DMS153 treated with DMSO at 0.1 percent for 48 hours (cell line): ENCODE measurements around the gene SPOP.

Experiments used
- DNase-seq: peaks from one replicate; lab custom pipeline; 2025; ENCODE audit not compliant: unreplicated experiment; lab: John Stamatoyannopoulos, UW

Gene SPOP

GRCh38 chr17:49588726-49589576 lies 88.9 kb downstream of the SPOP start:
- DNase-seq = no peak

DNA sequence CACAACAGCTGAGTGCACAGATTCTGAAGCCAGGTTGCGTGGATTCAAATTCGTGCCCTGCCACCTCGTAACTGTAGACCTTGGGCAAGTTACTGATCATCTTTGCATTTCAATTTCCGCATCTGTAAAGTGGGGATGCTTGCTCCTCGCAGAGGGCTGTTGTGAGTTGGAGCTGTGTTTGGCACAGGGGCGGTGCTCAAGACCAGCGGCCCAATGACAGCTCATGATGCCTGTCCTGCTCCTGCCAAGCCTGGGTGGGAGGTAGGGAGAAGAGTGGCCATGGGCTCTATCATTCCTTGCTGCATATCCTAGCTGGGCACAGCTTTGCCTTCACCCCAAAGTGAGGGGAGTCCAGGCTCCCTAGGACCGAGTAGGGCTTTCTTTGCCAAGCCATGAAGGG lies 89.6 kb downstream of the SPOP start:
- no peak for DNase-seq

DNA sequence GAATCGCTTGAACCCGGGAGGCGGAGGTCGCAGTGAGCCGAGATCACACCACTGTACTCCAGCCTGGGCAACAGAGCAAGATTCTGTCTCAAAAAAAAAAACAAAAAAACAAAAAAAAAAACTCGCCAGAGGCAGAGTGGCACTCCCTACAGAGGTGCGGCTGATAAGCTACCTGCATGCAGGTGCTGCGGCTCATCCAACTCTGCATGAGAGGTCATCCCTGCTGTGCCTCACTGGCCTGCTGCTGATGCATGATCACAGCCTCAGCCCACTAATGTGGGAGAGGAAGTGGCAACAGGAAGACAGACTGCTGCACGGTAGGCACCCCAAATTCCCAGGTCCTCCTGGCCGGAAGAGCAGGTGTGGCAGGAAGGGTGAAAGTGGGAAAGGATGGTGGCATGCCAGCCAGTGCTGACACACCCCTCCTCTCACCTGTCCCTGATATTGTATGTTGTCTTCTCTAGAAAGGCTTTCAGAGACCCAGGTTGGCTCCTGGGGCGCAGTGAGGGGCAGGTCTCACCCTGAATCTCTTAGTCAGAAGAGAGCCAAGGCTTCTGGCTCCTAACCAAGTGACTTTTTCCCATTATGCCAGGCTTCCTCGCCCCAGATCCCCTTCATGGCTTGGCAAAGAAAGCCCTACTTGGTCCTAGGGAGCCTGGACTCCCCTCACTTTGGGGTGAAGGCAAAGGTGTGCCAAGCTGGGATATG lies 90.4 kb downstream of the SPOP start:
- DNase-seq = no peak

- no peak for DNase-seq
Observed at GRCh38 chr17:49585422-49586027, 92.4 kb downstream of the SPOP start.

GRCh38 chr17:49583889-49584288 lies 94.0 kb downstream of the SPOP start:
- DNase-seq = no peak

GRCh38 chr17:49583226-49583625 lies 94.7 kb downstream of the SPOP start:
- DNase-seq = no peak

GRCh38 chr17:49582789-49583188 lies 95.1 kb downstream of the SPOP start:
- no peak for DNase-seq

DNA sequence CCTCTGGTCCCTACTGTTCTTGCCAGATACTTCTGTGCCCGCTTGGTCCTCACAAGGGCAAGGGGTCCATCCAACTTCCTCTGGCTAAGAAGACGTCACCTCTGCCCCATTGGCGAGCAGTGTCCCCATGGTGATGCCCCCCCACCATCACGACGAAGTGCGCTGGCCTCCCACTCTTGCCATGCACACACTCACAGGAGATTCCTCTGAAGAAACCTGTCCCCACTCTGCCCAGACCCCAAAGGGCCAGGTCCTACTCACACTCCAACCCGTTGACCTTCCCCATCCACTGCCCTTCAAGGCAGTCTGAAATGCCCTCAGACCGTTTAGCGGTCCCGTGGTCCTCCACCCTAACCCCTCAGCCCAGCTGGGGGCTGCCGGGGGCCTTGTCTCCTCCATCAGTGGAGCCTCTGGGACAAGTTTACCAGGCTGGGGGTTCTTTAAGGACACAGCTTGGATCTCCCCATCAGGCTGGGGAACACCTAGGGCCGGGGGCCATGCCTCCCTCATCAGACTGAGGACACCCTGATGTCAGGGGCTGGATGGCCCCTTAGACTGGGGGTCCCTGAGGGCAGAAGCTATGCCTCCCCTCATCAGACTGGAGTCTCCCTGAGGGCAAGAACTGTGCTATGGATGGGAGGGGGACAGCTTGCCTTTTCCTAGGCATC lies 95.7 kb downstream of the SPOP start:
- no peak for DNase-seq

- no peak for DNase-seq
Observed at GRCh38 chr17:49581648-49581998, 96.3 kb downstream of the SPOP start.

DNA sequence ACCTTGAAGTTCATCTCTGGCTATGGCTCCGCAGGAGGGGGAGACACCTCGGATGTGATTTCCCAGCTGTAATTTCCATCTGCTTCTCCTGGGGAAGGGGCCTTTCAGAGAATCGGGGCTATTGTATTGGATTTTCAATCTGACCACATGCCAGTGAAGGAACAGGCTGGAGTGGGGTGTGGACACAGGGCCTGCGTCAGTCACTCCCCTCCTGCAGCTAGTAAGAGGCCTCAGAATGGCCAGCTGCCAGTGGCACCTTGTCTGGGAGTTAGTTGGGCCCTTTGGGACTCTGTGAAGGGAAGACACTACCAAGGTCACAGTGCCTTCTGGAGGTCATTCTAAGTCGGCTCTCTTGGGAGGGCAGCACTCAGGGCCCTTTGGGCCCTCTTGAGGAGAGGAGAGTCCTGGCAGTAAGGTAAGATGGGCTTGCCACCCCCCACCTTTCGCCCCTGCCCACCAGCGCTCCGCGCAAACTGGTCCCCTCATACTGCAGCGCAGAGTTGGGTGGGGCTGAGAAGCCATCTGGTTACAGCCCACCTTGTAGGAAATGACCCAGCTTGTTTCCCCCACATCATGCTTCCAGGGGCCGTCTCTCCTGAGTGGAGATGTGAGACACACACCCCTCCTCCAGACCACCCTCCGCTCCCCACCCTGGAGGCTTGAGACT lies 96.8 kb downstream of the SPOP start:
- DNase-seq = no peak

GRCh38 chr17:49580055-49580721 lies 97.7 kb downstream of the SPOP start:
- no peak for DNase-seq

DNA sequence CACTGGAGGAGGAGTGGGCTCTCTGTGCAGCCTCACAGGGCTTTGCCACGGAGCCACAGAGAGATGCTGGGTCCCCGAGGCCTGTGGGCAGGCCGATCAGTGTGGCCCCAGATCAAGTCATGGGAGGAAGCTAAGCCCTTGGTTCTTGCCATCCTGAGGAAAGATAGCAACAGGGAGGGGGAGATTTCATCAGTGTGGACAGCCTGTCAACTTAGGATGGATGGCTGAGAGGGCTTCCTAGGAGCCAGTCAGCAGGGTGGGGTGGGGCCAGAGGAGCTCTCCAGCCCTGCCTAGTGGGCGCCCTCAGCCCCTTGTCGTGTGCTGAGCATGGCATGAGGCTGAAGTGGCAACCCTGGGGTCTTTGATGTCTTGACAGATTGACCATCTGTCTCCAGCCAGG lies 98.4 kb downstream of the SPOP start:
- no peak for DNase-seq

- no peak for DNase-seq
Observed at GRCh38 chr17:49578952-49579500, 98.9 kb downstream of the SPOP start.

DNA sequence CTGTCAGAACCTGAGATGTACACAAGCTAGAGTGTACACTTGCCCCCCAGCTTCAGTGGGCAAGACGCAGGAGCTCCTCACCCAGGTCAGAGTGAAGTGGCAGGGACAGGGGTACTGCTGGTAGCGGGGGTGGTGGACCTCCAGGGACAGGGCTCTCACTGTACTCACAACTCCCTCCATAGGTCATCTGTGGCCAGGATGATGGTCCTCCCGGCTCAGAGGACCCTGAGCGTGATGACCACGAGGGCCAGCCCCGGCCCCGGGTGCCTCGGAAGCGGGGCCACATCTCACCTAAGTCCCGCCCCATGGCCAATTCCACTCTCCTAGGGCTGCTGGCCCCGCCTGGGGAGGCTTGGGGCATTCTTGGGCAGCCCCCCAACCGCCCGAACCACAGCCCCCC lies 99.5 kb downstream of the SPOP start:
- no peak for DNase-seq

DNA sequence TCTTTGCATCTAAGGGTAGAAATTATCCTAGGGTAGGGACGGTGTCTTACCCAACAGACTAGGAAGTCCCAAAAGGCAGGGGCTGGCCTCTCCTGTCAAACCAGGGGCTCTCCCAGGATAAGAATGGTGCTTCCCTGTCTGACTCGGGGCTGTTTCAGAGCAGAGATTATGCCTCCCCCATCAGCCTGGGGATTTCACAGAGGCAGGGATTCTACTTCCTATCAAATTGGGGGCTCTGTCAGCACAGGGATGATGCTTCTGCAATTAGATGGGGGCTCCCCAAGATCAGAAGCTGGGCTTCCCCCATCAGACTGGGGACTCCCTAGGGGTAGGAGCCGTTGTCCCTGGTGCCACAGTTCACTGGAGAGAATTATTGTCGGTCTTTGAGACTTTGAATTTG lies 99.9 kb downstream of the SPOP start:
- DNase-seq = no peak

- DNase-seq = no peak
Observed at GRCh38 chr17:49577650-49577934, 100.3 kb downstream of the SPOP start.

DNA sequence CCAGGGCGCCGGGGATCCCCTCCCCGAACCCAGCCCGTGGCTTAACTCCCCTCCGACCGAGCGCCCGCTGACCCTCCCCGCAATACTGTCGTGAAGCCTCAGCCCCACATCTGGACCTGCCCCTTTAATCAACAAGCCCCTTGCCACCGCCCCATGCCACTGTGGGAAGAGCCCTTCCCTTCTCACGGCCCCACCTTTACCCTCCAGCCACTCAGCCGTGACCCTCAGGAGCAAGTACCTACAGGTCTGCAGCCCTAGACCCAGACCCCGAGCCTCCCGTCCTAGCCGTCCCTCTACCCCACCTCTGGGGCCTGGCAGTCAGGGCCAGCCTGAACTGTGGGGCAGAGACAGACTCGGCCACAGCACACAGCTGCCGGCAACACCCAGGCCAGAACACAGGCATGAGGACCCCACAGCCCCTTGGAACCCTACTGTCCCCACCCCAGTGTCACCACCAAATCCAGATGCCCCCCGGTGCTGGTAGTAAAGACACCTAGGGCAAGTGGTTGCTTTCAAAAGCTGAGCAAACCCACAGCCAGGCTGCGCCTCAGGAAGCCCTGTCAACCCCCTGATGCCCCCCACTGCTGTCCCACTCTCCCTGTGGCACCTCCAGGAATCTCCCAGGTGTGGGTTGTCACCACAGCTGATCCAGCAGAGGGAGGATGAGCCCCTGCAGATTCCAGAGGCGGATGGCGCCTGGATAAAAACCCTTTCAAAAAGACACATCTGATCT lies 100.8 kb downstream of the SPOP start:
- DNase-seq = no peak

DNA sequence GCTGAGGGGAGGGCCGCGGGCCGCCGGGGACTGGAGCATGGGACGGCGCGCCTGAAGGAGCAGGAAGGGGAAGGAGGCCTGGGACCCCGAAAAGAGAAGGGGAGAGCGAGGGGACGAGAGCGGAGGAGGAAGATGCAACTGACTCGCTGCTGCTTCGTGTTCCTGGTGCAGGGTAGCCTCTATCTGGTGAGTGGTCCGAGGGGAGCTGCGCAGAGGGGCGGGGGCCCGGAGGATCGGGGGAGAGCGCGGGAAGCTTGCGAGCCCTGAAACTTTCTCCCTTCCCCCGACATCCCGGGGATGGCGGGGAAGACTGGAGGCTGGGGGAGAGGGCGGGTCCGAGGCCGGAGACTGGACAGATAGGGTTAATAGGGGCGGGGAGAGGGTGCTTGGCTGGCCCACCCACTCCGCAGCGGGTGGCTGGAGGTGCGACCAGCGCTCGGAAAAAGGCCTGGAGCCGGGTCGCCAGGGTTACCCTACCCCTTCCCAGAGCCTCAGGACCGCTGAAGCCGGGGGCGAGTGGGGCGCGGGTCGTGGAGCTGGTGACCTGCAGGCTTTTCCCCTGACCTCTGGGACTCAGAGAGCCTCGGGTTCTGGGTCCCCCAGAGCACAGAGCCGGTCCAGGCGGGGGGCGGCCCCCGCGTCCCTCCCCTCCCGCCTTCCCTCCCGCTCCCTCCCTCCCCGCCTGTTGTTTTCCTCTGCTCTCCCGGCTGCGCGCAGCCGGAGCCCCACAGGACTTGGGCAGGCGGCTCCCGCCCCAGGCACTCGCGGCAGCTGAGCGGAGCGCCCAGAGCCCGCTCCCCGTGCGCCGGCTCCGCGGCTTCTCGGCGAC lies 101.6 kb downstream of the SPOP start:
- no peak for DNase-seq

GRCh38 chr17:49575679-49576087 lies 102.2 kb downstream of the SPOP start, which contains the start of gene NXPH3:
NXPH3 (plus strand) TSS chr17:49575871; CDS start chr17:49576220, 349 bp downstream.
- DNase-seq = peak; percentile 28
